Skin epidermis (tissue), 12 donors: ENCODE data around the gene MSMB.
"Not testable (repeated sequence)": the region's sequence is repeated elsewhere in the genome, so short reads cannot be mapped to it uniquely, and the experiment has no call there.

Experiments
- H3K27ac ChIP-seq, 21 experiments: fragments of 200-600 bp; sonication (generic) in 11 of 21; one replicate each; pipeline ENCODE4 v1.5.0; 2020; ENCODE audit warnings: mild to moderate bottlenecking in 3 of 21, inconsistent platforms in 2 of 21, moderate library complexity in 2 of 21
- H3K4me3 ChIP-seq, 7 experiments: fragments of 200-600 bp; sonication (generic) in 2 of 7; one replicate each; pipeline ENCODE4 v1.5.0; 2020; ENCODE audit warnings: inconsistent platforms in 2 of 7, mild to moderate bottlenecking in 2 of 7, moderate library complexity in 1 of 7

The MSMB gene

GRCh38 chr10:46073564-46073963 is 27.5 kb upstream of the MSMB start:
- H3K4me3 ChIP-seq: no peak overlapping the region

GRCh38 chr10:46070749-46071148 is 24.7 kb upstream of the MSMB start:
- Histone ChIP-seq H3K27ac (no peak overlapping the region), H3K4me3 (no peak overlapping the region)

More at GRCh38 chr10:46073564-46073963, 27.5 kb upstream of the MSMB start:
- H3K27ac ChIP-seq: no peak overlapping the region

- Histone ChIP-seq H3K27ac (no peak overlapping the region), H3K4me3 (no peak overlapping the region)
Observed at GRCh38 chr10:46069771-46070463, 23.8 kb upstream of the MSMB start.

- no peak overlapping the region for H3K27ac ChIP-seq
- H3K4me3 ChIP-seq: no peak overlapping the region
Observed at GRCh38 chr10:46068905-46069304, 22.8 kb upstream of the MSMB start.

GRCh38 chr10:46068117-46068516 is 22.0 kb upstream of the MSMB start:
- no peak overlapping the region for H3K27ac ChIP-seq
- H3K4me3 ChIP-seq: no peak overlapping the region

- H3K27ac ChIP-seq: no peak overlapping the region
- H3K4me3 ChIP-seq: no peak overlapping the region
Observed at GRCh38 chr10:46064269-46064817, 18.3 kb upstream of the MSMB start.

GRCh38 chr10:46062723-46063428 is 16.8 kb upstream of the MSMB start:
- no peak overlapping the region for H3K27ac ChIP-seq
- H3K4me3 ChIP-seq: no peak overlapping the region

- Histone ChIP-seq H3K27ac (no peak overlapping the region), H3K4me3 (no peak overlapping the region)
Observed at GRCh38 chr10:46060706-46061105, 14.6 kb upstream of the MSMB start.

GRCh38 chr10:46057927-46058326 is 11.9 kb upstream of the MSMB start:
- not testable (repeated sequence) for H3K27ac ChIP-seq, H3K4me3 ChIP-seq

- no peak overlapping the region for H3K4me3 ChIP-seq
- H3K27ac ChIP-seq: no peak overlapping the region
Observed at GRCh38 chr10:46057038-46057437, 11.0 kb upstream of the MSMB start.

- H3K27ac ChIP-seq: no peak overlapping the region
- no peak overlapping the region for H3K4me3 ChIP-seq
Observed at GRCh38 chr10:46055771-46056170, 9.7 kb upstream of the MSMB start.

- Histone ChIP-seq H3K4me3 (no peak overlapping the region), H3K27ac (peak overlapping the region in 1 of 21 experiments; percentile 24)
Observed at GRCh38 chr10:46053534-46054434, 7.7 kb upstream of the MSMB start.

GRCh38 chr10:46052791-46053375 is 6.8 kb upstream of the MSMB start:
- Histone ChIP-seq H3K27ac (peak overlapping the region in 2 of 21 experiments; percentile 24 to 35), H3K4me3 (no peak overlapping the region)

GRCh38 chr10:46052057-46052790 is 6.2 kb upstream of the MSMB start:
- H3K27ac ChIP-seq: peak overlapping the region in 2 of 21 experiments; percentile 29 to 35
- H3K4me3 ChIP-seq: no peak overlapping the region

- no peak overlapping the region for H3K27ac ChIP-seq
- no peak overlapping the region for H3K4me3 ChIP-seq
Observed at GRCh38 chr10:46050941-46051623, 5.0 kb upstream of the MSMB start.

- H3K27ac ChIP-seq: not testable (repeated sequence)
Observed at GRCh38 chr10:46049497-46049831, 3.4 kb upstream of the MSMB start.

GRCh38 chr10:46048152-46048551 is 2.1 kb upstream of the MSMB start:
- H3K27ac ChIP-seq: no peak overlapping the region
- H3K4me3 ChIP-seq: no peak overlapping the region

More at GRCh38 chr10:46049497-46049831, 3.4 kb upstream of the MSMB start:
- not testable (repeated sequence) for H3K4me3 ChIP-seq

- Histone ChIP-seq H3K4me3 (no peak overlapping the region), H3K27ac (no peak overlapping the region)
Observed at GRCh38 chr10:46042527-46042926, 3.5 kb downstream of the MSMB start.

- no peak overlapping the region for H3K4me3 ChIP-seq
- no peak overlapping the region for H3K27ac ChIP-seq
Observed at GRCh38 chr10:46040004-46040403, 6.1 kb downstream of the MSMB start.
